ENCODE results near the gene ARHGEF7. TPM values are rescaled to one million over a fixed set of nuclear protein-coding genes. Genes with fewer than 3 reads are reported as not detected.

Gene ARHGEF7
- total RNA-seq, 2 donors from 2014 or later, result 55.1 to 64.4 TPM

DNA sequence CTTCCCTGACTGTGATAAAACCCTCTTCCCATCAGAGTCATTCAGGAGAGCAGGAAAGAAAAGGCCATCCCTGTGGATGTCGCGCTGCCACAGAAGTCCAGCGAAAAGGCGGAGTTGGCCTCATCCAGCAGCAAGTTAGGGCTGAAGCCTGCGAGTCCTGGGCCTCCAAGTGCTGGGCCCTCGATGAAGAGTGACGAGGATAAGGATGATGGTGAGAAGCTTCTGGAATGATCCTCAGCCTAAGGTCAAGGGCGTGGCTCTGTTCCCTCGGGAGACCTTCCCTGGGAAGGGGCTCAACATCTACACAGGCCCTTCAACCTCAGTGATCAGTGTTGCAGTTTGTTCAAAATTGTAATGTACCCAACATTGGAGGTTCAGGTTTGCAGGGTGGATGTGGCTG lies 227.6 kb downstream of the ARHGEF7 start:
- H3K4me1 Mint-ChIP-seq (ENCODE audit: low read depth), result no peaks in the 10 kb centered on the region
- peaks cover 0 to 2% of the 10 kb centered on the region in 2 donors for H3K9me3 Mint-ChIP-seq
- peaks cover 0 to 1% of the 10 kb centered on the region in 2 donors for H3K36me3 Mint-ChIP-seq (ENCODE audit: insufficient read depth in 2 of 2)
- ATAC-seq (replicated peaks in 1 of 2) (no peak), DNase-seq (no peak)
- H3K27ac Mint-ChIP-seq, result no peak overlapping the region
- no peak overlapping the region for H3K4me3 Mint-ChIP-seq
- no peaks in the 10 kb centered on the region for H3K27me3 Mint-ChIP-seq (ENCODE audit: low read depth)

- Mint-ChIP-seq H3K4me3 (no peak overlapping the region), H3K9me3 (peaks cover 0 to 2% of the 10 kb centered on the region in 2 donors), H3K36me3 (ENCODE audit: insufficient read depth in 2 of 2) (peaks cover 0 to 1% of the 10 kb centered on the region in 2 donors), H3K27ac (no peak overlapping the region), H3K4me1 (ENCODE audit: low read depth) (no peaks in the 10 kb centered on the region), H3K27me3 (ENCODE audit: low read depth) (no peaks in the 10 kb centered on the region)
- ATAC-seq (replicated peaks in 1 of 2) (no peak), DNase-seq (no peak)
Measured at GRCh38 chr13:111343186-111343805, 228.2 kb downstream of the ARHGEF7 start.

- DNase-seq (no peak), ATAC-seq (replicated peaks in 1 of 2) (no peak)
- H3K27me3 Mint-ChIP-seq (ENCODE audit: low read depth), result no peaks in the 10 kb centered on the region
- H3K27ac Mint-ChIP-seq, result no peak overlapping the region
- no peaks in the 10 kb centered on the region for H3K9me3 Mint-ChIP-seq
- H3K36me3 Mint-ChIP-seq (ENCODE audit: insufficient read depth in 2 of 2), result no peaks in the 10 kb centered on the region
- H3K4me1 Mint-ChIP-seq (ENCODE audit: low read depth), result no peaks in the 10 kb centered on the region
- H3K4me3 Mint-ChIP-seq, result no peak overlapping the region
Measured at GRCh38 chr13:111344471-111345191, 229.5 kb downstream of the ARHGEF7 start.

GRCh38 chr13:111345682-111346081 lies 230.6 kb downstream of the ARHGEF7 start:
- H3K27ac Mint-ChIP-seq, result no peak overlapping the region
- H3K4me1 Mint-ChIP-seq (ENCODE audit: low read depth), result no peaks in the 10 kb centered on the region
- H3K9me3 Mint-ChIP-seq, result no peaks in the 10 kb centered on the region
- no peaks in the 10 kb centered on the region for H3K36me3 Mint-ChIP-seq (ENCODE audit: insufficient read depth in 2 of 2)
- ATAC-seq (replicated peaks in 1 of 2) (no peak), DNase-seq (no peak)
- H3K27me3 Mint-ChIP-seq (ENCODE audit: low read depth), result no peaks in the 10 kb centered on the region
- H3K4me3 Mint-ChIP-seq, result no peak overlapping the region

DNA sequence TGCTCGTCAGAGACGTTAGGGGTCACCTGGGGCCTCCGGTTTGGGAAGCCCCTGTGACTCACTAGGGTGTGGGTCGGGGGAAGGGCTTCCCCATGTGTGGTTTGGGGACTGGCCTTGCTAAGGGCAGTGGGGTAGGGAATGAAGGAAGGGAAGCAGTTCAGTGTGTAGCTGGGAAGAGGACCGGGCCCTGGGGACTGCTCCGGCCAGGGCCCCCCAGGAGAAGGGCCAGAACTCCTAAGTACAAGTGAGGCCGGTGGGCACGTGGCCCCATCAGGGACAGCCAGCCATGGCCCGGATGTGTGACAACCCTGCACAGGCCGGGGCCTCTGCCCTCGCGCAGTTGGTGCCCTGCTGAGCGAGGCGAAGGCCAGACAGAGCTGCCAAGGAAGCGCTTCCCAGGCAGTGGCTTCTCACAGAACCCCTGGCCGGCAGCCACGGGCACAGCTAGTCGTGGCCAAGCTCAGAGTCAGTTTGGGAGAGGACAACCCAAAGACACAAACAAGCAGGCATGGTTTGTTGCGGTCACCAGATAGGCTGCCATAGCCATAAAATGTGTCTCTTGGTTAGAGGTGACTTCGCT lies 231.1 kb downstream of the ARHGEF7 start:
- Mint-ChIP-seq H3K4me1 (ENCODE audit: low read depth) (no peaks in the 10 kb centered on the region), H3K27ac (no peak overlapping the region), H3K4me3 (no peak overlapping the region)

DNA sequence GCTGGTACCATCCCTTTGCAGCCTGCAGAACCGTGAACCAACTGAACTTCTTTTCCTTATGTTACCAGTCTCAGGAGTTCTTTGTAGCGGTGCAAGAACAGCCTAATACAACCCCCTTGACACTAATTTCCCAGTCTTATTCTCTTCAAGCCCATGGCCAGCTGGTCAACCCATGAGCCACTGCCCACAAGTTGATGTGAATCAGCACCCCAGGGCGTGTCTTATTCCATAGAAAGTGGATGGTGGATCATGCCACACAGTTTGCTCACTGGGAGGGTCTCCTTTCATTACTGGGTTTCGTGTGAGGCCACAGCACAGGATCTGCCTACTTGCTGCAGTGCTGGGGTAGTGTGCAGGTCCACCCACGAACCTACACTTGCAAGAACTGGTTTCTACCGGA lies 232.3 kb downstream of the ARHGEF7 start:
- H3K9me3 Mint-ChIP-seq, result peaks cover 3 to 5% of the 10 kb centered on the region in 2 donors
- no peaks in the 10 kb centered on the region for H3K4me1 Mint-ChIP-seq (ENCODE audit: low read depth)
- no peak for DNase-seq
- H3K36me3 Mint-ChIP-seq (ENCODE audit: insufficient read depth in 2 of 2), result no peaks in the 10 kb centered on the region
- H3K27ac Mint-ChIP-seq, result no peak overlapping the region
- no peaks in the 10 kb centered on the region for H3K27me3 Mint-ChIP-seq (ENCODE audit: low read depth)
- no peak for ATAC-seq (replicated peaks in 1 of 2)
- no peak overlapping the region for H3K4me3 Mint-ChIP-seq

More for the DNA sequence above, 231.1 kb downstream of the ARHGEF7 start:
- ATAC-seq (replicated peaks in 1 of 2), result no peak
- Mint-ChIP-seq H3K9me3 (no peaks in the 10 kb centered on the region), H3K27me3 (ENCODE audit: low read depth) (no peaks in the 10 kb centered on the region), H3K36me3 (ENCODE audit: insufficient read depth in 2 of 2) (no peaks in the 10 kb centered on the region)
- no peak for DNase-seq

DNA sequence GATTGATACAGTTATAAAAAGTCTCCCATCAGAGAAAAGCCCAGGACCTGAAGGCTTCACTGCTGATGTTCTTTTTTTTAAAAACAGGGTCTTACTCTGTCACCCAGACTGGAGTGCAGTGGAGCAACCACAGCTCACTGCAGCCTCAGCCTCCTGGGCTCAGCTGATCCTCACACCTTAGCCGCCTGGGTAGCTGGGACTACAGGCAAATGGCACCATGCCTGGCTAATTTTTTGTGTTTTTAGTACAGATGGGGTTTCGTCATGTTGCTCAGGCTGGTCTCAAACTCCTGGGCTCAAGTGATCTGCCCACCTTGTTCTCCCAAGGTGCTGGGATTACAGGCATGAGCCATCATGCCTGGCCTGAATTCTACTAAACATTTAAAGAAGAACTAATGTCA lies 238.4 kb downstream of the ARHGEF7 start:
- ATAC-seq (replicated peaks in 1 of 2), result no peak
- peaks cover 6% of the 10 kb centered on the region for H3K4me1 Mint-ChIP-seq (ENCODE audit: low read depth)
- DNase-seq, result no peak

DNA sequence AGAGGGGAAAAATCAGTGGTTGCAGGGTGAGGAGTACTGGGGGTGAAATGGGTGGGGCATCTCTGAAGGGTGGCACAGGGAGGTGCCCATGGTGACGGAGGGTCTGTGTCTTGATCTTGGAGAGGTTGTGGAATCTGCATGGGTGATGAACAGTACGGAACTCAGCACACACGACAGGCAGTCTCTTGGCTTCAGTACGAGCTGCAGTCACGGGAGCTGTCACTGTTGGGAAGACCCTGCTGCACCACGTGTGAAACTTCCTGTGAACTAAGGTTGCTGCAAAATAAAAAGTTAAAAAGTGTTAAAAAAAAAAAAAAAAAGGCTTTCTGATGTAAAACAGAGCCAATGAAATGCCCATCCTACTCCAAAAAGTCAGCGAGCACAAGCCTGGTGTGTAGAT lies 239.7 kb downstream of the ARHGEF7 start:
- DNase-seq (no peak), ATAC-seq (replicated peaks in 1 of 2) (no peak)
- Mint-ChIP-seq H3K9me3 (peaks cover 3 to 5% of the 10 kb centered on the region in 2 donors), H3K36me3 (ENCODE audit: insufficient read depth in 2 of 2) (no peaks in the 10 kb centered on the region), H3K4me3 (no peak overlapping the region), H3K27ac (no peak overlapping the region), H3K4me1 (ENCODE audit: low read depth) (peaks cover 6% of the 10 kb centered on the region), H3K27me3 (ENCODE audit: low read depth) (no peaks in the 10 kb centered on the region)

More for the DNA sequence above, 238.4 kb downstream of the ARHGEF7 start:
- Mint-ChIP-seq H3K36me3 (ENCODE audit: insufficient read depth in 2 of 2) (no peaks in the 10 kb centered on the region), H3K27ac (no peak overlapping the region), H3K27me3 (ENCODE audit: low read depth) (no peaks in the 10 kb centered on the region), H3K4me3 (no peak overlapping the region), H3K9me3 (peaks cover 3 to 5% of the 10 kb centered on the region in 2 donors)

Other genes with a start within 250 kb of the ARHGEF7 start
- 100 to 1,000 TPM; 139 to 142 TPM for gene ANKRD10, start 200.2 kb upstream of the ARHGEF7 start, total RNA-seq
- 1 to 10 TPM; 1.1 to 1.5 TPM for gene TEX29, start 205.3 kb downstream of the ARHGEF7 start, total RNA-seq